C4-2B (cell line): ENCODE data around the gene XYLT1.

Experiments
- ZFX ChIP-seq: fragments of 450-650 bp; IDR thresholded peaks from 2 replicates; pipeline ENCODE4 v1.6.1; 2017
- TF ChIP-seq, protein P1 (sequence below): fragments of 450-650 bp; conservative IDR thresholded peaks from 2 replicates; pipeline ENCODE4 v1.5.1; 2017; ENCODE audit warnings: mild to moderate bottlenecking

DNA sequence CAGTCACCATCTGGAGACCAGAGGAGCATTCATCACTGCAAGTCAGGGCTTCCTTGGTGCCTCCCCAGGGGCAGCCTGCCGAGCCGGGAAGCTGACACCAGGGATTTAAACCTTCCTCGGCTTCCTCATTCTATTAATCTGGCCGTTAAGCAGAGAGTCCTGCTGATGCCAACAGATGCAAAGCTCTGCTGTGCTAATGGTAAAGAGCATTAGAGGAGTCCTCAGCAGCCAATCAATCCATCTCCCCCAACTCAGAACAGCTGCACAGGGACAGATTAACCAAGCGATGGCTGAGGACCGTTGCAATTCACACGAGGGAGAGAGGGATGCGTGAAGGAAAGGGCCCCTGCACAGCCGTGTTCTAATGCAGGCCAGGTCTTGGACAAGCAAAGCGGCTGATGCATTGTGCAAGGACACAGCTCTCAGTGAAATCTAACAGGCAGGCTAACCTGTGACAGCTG lies 116.6 kb downstream of the XYLT1 start:
- TF ChIP-seq, protein P1, sequence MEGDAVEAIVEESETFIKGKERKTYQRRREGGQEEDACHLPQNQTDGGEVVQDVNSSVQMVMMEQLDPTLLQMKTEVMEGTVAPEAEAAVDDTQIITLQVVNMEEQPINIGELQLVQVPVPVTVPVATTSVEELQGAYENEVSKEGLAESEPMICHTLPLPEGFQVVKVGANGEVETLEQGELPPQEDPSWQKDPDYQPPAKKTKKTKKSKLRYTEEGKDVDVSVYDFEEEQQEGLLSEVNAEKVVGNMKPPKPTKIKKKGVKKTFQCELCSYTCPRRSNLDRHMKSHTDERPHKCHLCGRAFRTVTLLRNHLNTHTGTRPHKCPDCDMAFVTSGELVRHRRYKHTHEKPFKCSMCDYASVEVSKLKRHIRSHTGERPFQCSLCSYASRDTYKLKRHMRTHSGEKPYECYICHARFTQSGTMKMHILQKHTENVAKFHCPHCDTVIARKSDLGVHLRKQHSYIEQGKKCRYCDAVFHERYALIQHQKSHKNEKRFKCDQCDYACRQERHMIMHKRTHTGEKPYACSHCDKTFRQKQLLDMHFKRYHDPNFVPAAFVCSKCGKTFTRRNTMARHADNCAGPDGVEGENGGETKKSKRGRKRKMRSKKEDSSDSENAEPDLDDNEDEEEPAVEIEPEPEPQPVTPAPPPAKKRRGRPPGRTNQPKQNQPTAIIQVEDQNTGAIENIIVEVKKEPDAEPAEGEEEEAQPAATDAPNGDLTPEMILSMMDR = no peak
- TF ChIP-seq ZFX = no peak
